Hematopoietic multipotent progenitor cell treated with erythropoietin and hydrocortisone succinate and interleukin-3 and kit ligand, for 4 days (in vitro differentiated cells): ENCODE measurements around the gene TNFSF9.
"Not testable (repeated sequence)": the region's sequence is repeated elsewhere in the genome, so short reads cannot be mapped to it uniquely, and the experiment has no call there.

Source experiments
- DNase-seq: peaks from one replicate; pipeline ENCODE4 v3.0.0-alpha.2; 2015

Gene TNFSF9

DNA sequence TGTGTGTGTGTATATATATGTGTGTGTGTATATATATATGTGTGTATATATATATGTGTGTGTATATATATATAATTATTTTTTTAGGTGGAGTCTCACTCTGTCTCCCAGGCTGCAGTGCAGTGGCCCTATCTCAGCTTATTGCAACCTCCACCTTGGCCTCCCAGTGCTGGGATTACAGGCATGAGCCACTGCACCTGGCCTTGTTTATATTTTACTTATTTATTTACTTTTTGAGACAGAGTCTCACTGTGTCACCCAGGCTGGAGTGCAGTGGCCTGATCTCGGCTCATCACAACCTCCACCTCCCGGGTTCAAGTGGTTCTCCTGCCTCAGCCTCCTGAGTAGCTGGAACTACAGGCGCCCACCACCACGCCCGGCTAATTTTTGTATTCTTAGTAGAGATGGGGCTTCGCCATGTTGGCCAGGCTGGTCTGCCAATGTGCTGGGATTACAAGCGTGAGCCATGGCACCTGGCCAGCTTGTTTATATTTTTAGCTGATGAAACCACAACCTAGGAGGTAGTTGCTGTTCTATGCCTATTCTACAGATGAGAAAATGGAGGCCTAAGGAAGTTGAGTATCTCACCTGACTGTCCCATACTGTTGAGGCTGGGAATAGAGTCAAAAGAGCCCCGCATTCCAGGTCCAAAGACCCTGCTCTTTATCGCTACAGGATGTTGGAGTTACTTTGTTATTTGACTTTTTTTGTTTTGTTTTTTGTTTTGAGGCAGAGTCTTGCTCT, 22.6 kb upstream of the TNFSF9 start:
- not testable (repeated sequence) for DNase-seq

DNA sequence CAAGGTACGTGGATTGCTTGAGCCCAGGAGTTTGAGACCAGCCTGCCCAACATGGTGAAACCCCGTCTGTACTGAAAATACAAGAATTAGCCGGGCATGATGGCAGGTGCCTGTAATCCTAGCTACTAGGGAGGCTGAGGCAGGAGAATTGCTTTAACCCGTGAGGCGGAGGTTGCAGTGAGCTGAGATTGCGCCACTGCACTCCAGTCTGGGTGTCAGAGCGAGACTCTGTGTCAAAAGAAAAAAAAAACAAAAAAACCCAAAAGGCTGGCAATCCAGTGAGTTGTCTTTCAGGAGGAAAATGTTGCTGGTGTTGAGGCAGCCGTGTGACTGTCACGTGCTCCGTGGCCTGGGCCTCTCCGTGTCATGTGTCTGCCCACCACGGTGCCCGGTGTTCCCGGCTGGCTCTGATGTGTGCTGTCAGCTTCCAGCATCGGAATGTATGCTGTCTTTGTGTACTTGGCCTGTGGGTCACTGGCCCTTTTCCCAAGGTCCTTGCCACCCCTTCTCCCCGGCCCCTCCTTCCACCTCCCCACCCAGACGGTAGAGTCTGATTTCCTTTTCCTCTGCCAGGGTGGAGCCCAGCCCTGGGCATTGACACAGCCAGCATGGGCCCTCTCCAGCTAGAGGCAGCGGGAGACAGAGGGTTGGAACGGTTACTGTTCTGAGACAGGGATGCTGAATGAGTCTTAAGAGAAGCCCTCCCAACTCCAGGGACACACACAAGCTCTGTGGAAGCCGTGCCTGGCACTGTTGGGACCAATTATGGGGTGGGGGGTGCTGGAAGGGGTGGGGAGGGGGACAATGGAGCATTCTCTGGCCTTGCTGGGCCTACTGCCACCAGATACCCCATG, 21.5 kb upstream of the TNFSF9 start:
- no peak for DNase-seq

DNA sequence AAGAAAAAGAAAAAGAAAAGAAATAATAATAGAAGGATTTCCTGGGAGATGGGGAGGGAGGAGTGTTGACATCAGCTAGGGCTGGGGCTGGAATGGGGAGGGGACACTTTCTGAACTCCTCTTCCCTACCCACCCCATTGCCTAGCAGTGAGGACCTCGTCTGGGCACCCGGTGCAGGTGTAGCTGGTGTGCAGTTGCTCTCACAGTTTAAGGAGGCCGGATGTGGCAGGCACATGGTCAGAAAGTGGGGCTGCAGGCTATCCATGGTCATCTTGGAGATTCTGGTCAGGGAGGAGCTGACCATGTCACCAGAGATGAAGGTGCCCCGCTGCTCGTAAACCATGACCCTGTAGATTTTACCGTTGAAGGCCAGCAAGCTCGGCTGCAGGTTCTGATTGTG, 20.2 kb upstream of the TNFSF9 start:
- DNase-seq, result no peak

DNA sequence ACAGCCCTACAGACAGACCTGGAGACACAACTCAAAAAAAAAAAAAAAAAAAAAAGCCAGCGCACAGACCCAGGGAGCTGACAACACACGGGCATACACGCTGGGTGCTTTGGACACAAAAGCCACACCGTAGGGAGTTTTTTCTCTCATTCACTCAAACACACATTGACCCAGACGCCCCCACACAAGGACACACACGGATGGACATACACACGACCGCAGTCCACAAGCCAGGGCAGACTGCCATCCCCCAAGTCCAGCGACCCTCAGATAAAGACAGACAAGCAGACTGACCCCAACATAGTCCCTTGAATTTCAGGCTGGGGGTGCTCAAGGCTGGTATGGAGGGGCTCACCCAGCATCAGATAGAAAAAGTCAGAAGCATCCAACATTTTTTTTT, 16.7 kb upstream of the TNFSF9 start:
- no peak for DNase-seq

DNA sequence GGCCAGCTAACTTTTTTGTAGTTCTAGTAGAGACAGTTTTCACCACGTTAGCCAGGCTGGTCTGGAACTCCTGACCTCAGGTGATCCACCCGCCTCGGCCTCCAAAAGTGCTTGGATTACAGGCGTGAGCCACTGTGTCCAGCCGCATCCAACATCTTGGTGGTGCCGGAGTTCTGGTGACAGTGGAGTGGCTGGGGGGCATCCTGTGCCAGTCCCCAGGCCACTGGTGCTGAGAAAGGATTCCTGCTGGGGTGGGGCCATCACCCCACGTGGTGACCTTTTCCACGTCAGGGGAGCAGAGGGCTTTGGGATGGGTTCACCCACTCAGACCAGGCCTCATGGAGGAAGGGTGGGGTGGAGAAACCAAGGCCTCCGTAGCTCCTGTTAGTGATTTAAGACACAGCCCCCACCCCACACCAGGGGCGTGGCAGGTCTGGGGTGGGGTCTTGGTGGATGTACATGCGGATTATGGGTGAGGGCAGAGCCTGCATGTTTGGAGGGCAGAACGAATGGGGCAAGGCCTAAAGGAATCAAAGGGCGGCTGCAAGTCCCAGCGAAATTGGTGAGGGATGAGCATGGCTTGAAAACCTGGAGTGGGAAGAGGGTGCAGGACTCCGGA, 15.8 kb upstream of the TNFSF9 start:
- DNase-seq, result no peak

DNA sequence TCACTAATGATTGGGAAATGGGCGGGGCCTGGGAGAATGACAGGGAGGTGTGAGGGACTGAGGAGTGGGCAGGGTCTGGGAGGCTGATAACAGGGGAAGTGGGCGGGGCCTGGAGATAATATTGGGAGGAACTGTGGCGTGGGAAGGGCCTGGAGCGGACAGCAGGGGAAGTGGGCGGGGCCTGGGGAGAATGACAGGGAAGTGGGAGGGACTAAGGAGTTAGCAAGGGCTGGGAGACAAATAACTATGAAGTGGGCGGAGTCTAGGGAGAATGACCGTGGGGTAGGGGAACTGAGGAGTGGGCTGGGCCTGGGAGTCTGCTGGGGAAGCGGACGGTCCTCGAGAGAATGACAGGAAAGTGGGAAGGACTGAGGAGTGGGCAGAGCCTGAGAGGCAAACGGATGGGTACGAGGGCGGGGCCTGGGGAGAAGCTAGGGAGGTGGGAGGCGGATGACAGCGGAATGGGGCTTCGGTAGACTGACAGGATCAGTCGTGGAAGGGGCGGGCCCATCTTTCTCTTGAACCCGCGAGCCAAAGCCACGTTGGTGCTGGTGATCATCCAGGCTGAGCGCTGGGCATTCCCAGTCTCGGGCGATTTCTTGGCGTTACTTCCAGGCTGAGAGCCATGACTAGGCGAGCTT, 14.7 kb upstream of the TNFSF9 start:
- peak; percentile 98 for DNase-seq

DNA sequence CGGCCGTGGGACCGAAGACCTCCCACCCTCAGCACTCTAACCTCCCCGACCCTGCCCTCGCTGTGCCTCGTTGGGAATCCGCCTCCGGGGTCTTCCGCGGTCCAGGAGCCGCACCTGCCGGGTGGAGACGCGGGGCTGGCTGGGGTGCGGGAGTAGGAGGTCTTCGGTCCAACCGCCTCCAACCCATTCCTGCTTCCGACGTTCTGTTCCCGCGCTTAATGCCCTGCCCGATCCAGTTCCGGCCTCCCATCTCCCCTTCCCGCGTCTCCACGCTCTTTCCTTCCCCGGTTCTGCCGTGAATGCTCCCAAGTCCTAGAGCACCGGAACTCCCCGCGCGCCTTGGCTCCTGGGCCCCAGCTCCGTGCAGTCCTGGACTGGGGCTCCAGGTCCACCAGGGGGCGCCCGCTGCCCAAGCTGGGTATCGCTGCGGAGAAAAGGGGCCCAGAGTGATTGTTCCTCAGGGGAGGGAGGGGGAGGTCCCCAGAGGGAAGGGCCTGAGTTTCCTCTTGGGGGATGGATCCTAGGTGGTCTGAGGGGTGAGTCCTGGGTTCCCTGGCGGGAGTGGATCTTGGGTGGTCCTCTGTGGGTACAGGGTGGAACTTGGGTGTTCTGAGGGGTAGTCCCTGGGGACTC, 14.1 kb upstream of the TNFSF9 start:
- peak; percentile 95 for DNase-seq

DNA sequence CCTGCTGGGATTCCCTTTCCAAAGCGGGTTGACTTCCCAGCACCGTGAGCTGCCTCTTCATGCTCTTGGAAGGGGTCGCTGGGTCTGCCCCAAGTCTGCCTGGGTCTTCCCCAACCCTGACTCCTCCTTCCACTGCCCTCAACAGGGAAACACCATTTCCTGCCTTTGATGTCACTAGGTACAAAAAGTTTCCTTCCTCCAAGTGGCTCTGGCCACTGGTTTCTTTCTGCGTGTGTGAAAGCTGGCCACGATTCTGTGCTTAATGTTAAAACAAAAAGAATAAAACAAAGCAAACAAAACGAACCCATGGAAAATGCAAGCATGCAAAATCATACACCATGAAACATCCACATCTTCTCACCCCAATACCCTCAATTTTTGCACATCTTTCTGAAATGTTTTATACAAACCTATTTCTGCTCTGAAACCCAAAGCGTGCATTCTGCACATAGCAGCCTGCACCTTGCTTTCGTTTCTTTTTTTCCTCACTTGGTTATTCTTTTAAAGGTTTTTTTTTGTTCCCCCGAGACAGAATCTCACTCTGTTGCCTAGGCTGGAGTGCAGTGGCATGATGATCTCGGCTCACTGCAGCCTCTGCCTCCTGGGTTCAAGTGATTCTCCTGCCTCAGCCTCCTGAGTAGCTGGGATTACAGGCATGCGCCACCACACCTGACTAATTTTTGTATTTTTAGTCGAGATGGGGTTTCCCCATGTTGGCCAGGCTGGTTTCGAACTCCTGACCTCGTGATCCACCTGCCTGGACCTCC, 12.5 kb upstream of the TNFSF9 start:
- DNase-seq, result no peak

DNA sequence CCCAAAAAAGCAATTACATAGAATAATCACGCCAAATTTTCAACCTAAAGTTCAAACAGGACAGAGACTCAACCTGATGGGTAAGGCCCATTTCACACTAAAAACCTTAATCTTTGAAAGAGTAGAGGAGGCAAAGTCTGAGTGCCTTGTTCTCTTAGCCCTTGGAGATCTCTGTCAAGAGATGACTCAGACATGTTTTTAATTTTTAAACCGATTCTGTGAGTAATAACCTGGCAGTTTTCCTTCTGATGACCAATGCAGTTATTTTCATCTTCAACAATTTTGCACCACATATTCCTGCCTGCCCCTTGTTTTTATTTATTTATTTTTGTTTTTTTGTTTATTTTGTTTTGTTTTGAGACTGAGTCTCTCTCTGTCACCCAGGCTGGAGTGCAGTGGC, 11.5 kb upstream of the TNFSF9 start:
- DNase-seq, result no peak

DNA sequence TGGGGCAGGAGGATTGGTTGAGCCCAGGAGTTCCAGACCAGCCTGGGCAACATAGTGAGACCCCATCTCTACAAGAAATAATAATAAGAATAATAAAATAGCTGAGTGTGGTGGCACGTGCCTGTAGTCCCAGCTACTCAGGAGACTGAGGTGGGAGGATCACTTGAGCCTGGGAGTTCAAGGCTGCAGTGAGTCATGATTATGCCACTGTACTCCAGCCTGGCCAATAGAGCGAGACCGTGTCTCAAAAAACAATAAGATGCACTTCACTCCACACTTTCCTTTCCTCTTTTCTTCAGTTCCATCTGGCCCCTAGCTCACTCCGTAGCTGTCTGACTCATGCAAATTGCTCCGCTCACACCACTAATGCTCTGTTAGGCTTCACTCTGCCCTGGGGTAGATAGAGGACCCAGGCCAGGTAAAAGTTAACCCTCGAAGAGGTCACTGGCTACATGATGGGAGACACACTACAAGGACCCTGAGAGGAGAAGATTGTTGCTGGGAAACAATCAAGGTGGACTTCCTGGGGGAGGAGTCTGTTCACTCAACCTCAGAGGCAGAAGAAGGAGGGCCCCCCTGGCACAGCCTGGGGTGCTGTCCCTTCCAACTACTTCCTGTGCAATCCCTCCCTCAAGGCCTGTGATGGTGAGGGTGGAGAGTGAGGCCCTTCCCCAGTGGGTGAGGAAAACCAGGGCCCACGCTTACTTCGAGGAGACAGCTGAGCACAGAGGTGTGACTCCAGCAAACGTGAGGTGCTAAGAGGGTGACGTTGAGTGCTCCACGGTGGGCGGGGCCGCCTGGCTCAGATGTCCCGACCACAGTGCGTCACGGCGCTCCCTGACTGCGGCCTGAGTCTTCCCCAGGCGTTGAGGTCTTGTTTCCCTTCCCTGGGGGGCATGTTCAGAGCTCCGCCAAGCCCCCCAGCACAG, 8.8 kb upstream of the TNFSF9 start:
- DNase-seq, result peak; percentile 33

DNA sequence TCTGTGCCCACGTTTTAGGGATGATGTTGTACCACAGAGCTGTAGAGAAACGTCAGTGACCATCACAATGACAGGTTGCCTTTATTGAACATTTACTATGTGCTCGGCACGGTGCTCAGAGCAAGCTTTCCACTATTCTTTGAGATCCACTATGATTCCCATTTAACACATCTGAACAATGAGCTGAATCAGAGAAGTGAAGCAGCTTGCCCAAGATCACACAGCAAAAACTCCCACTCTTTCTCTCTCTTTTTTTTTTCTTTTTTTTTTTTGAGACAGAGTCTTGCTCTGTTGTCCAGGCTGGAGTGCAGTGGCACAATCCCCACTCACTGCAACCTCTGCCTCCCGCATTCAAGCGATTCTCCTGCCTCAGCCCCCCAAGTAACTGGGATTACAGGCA, 8.1 kb upstream of the TNFSF9 start:
- no peak for DNase-seq

DNA sequence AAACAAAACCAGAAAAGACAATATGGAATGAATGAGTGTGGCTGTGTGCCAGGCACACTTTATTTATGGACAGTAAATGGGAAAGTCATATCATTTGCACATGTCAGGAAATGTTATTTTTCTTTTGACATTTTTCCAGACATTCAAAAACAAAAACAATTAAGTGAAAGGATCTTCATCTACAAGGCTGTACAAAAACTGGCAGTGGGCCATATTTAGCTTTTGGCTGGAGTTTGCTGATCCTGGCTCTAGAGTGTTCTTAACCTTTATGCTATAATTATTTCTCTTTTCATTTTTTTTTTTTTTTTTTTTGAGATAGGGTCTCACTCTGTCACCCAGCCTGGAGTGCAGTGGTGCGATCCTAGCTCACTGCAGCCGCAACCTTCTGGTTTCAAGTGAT, 6.5 kb upstream of the TNFSF9 start:
- DNase-seq, result no peak

DNA sequence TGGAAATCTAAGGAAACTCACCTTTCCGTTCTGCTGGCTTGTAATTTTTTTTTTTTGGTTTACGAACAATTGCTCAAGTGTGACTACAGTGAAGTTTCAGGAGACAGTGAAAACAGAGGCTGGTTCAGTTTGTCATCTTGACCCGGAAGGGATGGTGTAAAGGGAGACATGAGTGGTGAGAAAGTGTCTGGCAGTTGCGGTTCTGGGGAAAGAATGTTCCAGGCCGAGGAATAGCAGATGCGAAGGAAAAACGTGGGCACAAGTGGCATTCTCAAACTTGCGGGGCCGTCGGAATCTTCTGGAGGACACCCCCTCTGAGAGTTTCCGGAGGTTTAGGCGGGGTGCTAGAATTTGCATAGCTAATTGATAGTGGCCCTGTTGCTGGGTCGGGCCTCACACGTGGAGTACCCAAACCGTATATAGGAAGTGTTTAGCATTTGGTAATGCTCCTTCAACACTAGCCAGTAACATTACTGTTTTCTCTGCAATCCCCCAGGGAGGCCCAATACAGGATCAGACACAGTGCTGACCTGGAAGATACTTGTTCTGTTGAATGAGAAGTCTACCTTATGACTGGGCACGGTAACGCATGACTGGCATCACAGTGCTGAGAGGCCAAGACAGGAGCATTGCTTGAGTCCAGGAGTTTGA, 2.8 kb upstream of the TNFSF9 start:
- DNase-seq, result no peak

DNA sequence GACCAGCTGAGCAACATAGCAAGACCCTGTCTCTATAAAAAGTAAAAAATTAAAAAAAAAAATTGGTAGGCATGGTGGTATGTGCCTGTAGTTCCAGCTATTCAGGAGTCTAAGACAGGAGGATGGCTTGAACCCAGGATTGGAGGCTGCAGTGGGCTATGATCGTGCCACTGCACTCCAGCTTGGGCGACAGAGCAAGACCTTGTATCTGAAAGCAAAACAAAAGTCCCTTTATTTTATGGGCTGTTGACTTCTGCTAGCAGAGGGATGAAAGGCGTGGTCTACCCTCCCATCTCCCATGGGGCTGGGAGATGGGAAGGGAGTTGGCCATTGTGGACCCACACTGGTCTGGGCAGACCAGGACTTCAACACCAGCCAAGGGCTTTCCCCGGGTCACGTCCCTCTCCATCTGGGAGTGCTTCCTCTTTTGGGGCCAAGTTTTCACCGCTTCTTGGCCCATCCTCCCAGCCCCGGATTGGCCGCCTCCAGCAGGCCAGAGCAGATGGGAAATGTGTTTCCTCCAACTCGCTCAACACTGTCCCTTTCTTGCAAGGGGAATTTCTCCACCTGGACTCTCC, 2.2 kb upstream of the TNFSF9 start:
- DNase-seq, result peak; percentile 71

DNA sequence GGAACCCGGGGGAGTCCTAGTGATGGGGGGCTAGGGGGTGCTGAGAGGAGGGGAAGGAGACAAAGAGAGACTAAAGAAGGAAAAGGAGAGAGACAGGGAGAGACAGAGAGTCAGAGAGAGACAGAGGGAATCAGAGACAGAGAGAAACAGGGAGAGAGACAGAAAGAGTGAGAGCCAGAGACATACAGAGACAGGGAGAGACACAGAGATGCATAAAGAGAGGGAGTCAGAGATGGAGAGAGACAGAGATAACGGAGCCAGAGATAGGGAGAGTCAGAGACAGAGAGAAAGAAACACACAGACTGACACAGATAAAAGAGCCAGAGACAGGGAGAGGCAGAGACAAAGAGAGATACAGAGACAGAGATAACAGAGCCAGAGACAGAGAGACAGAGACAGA, 1.5 kb upstream of the TNFSF9 start:
- no peak for DNase-seq

DNA sequence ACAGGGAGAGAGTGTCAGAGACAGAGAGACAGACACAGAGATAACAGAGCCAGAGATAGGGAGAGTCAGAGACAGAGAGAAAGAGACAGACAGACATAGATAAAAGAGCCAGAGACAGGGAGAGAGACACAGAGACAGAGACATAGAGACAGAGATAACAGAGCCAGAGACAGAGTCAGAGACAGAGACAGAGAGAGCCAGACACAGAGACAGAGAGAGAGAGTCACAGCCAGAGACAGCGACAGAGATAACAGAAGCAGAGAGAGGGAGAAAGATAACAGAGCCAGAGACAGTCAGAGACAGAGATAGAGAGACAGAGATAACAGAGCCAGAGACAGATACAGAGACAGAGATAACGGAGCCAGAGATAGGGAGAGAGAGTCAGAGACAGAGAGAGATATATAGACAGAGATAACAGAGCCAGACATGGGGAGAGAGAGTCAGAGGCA, 865 bp upstream of the TNFSF9 start:
- no peak for DNase-seq

DNA sequence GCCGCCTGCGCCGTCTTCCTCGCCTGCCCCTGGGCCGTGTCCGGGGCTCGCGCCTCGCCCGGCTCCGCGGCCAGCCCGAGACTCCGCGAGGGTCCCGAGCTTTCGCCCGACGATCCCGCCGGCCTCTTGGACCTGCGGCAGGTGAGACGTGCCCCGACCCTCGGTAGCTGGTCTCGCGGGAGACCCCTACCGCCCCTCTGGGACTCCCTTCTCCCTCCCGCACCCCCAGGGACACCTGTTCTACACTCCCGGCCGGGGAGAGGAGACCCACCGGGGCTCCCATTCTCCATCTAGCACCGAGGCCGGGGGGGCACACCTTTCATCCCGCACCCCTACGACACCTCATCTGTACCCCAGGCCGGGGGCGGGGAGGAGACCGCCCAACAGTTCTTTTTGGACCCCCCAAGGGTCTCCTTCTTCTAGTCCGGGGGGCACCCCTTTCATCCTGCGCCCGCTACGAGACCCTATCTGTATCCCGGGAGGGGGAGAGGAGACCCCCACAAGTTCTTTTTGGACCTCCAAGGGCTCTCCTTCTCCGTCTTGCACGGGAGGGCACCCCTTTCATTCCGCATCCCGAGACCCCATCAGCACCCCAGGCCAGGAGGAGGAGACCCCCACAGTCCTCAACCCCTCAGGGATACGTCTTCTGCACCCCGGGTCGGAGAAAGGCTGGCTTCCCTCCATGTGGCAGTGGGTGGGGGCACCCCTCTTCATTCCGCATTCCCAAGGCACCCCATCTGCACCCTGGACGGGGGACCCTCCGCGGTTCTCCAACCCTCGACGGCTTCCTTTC, 533 bp downstream of the TNFSF9 start:
- DNase-seq, result no peak

DNA sequence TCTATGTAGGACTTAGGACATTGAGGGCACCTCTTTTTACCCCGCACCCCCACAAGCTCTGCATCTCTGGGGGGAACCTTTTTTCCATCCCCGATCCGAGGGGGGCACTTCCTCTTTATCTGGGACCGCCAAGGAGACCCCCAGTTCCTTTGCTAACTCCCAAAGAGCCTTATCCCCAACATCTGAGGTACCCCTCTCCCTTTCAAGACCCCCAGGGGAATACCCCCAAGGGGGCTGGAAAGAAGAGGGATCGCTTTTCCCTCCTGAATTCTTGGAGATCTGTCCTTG, 1.1 kb downstream of the TNFSF9 start:
- DNase-seq, result no peak

DNA sequence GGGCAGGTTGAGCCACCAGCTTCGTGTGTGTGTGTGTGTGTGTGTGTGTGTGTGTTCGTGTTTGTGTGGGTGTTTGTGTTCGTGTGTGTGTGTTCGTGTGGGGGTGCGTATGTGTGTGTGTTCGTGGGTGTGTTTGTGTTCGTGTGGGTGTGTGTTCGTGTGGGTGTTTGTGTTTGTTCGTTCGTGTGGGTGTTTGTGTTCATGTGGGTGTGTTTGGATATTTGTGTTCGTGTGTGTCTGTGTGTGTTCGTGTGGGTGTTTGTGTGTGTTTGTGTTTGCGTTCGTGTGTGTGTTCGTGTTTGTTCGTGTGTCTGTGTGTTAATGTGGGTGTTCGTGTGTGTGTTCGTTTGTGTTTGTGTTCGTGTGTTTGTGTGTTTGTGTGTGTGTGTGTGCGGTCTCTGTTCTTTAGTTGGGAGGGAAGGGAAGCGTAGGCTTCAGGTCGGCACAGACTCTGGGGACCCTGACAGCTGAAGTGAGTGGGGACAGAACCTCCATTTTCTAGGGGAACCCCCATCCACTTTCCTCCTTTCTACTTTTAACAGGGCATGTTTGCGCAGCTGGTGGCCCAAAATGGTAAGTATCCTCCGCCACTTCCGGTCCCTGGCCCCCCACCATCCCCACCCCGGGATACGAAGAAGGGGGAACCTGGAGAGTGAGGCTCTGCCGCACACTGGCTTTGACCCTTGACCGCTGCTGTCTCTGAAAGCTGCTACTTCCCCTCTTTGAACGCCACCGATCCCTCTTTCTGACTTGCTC, 1.6 kb downstream of the TNFSF9 start:
- peak; percentile 71 for DNase-seq
